K562 (cell line): ENCODE results near the gene ATG4C. TPM values are rescaled to one million over a fixed set of nuclear protein-coding genes. Genes with fewer than 3 reads are reported as not detected.

Experiments
- ATAC-seq: fragments of 200-7000 bp; cut with Tn5 transposase; 3 replicates; pipeline ENCODE4 v1.9.1; 2020; ENCODE audit warnings: moderate library complexity
- BruUV-seq: library from RNA; stranded (reverse); fragments of 400-500 nt; replicated peaks from 2 replicates; lab custom pipeline; 2021; lab: Mats Ljungman, UMichigan
- CTCF ChIA-PET: fragments of 300-600 bp; formaldehyde crosslinking; extraction: SDS; loops from one replicate; lab custom pipeline; 2021; ENCODE audit warnings: low intra/inter-chr PET ratio; lab: Yijun Ruan, JAX
- POLR2A ChIA-PET: fragments of 300-600, 350-650 bp; sonication (Branson Sonifier 250); formaldehyde crosslinking; extraction: SDS; loops from one replicate; lab custom pipeline; 2021; ENCODE audit warnings: antibody characterized with exemption, inconsistent platforms; lab: Yijun Ruan, JAX
- DNase-seq, 4 experiments: peaks; one replicate each; pipeline versions ENCODE4 v3.0.0 to v3.0.0-alpha.2; 2011 to 2018; ENCODE audit warnings: low spot score in 3 of 4, mixed read lengths in 3 of 4; ENCODE audit errors: extremely low read depth in 1 of 4
- FAIRE-seq: peaks from 2 replicates; lab custom pipeline; 2011; peaks lifted over from hg19 to GRCh38; lab: Jason Lieb, UNC
- H2AFZ ChIP-seq: 2 replicates; pipeline ENCODE4 v1.6.0; 2011; ENCODE audit warnings: low read depth, low read length, control low read depth, inconsistent platforms
- H3K27ac ChIP-seq: fragments of 200-600 bp; 3 replicates; pipeline ENCODE4 v1.8.0; 2011; ENCODE audit warnings: low read depth, mild to moderate bottlenecking, control low read depth, inconsistent platforms, low read length, moderate library complexity, mixed read lengths; ENCODE audit errors: extremely low read depth
- H3K27me3 ChIP-seq, 2 experiments: fragments of 300-600 bp in 1 of 2; 2 replicates in 1 of 2; 3 replicates in 1 of 2; pipeline versions ENCODE4 v1.6.0 to v1.8.0; 2011; ENCODE audit warnings: inconsistent platforms in 2 of 2, low read length in 2 of 2, mild to moderate bottlenecking in 1 of 2, mixed read lengths in 1 of 2, moderate library complexity in 1 of 2; ENCODE audit not compliant: control insufficient read depth in 2 of 2, insufficient read depth in 2 of 2
- H3K36me3 ChIP-seq: fragments of 300-600 bp; 3 replicates; pipeline ENCODE4 v1.8.0; 2011; ENCODE audit warnings: mild to moderate bottlenecking, low read length, inconsistent platforms; ENCODE audit not compliant: control insufficient read depth, insufficient read depth
- H3K4me1 ChIP-seq, 2 experiments: fragments of 200-600 bp in 1 of 2; replicated peaks in 1 of 2; 2 replicates in 1 of 2; 3 replicates in 1 of 2; pipeline versions ENCODE4 v1.5.1 to v1.8.0; 2011; ENCODE audit warnings: inconsistent platforms in 2 of 2, low read length in 2 of 2, mild to moderate bottlenecking in 1 of 2, mixed read lengths in 1 of 2, moderate library complexity in 1 of 2; ENCODE audit not compliant: control insufficient read depth in 2 of 2, insufficient read depth in 2 of 2
- H3K4me2 ChIP-seq: 2 replicates; pipeline ENCODE4 v1.6.1; 2011; ENCODE audit warnings: low read length, control low read depth, inconsistent platforms, mixed read lengths; ENCODE audit not compliant: insufficient read depth
- H3K4me3 ChIP-seq: fragments of 200-600 bp; sonication (generic), shearing (Covaris generic); 2 replicates; pipeline ENCODE4 v1.5.1; 2016; ENCODE audit warnings: control low read depth, inconsistent platforms
- H3K79me2 ChIP-seq: fragments of 200-600 bp; 3 replicates; pipeline ENCODE4 v1.8.0; 2011; ENCODE audit warnings: low read length, inconsistent platforms; ENCODE audit not compliant: control insufficient read depth, insufficient read depth
- H3K9ac ChIP-seq, 2 experiments: 2 replicates each; pipeline versions ENCODE4 v1.6.0 to v1.6.1; 2011; ENCODE audit warnings: low read depth in 2 of 2, low read length in 2 of 2, control low read depth in 1 of 2, inconsistent platforms in 1 of 2, mild to moderate bottlenecking in 1 of 2, mixed read lengths in 1 of 2; ENCODE audit not compliant: insufficient read depth in 1 of 2
- H3K9me1 ChIP-seq: one replicate; pipeline ENCODE4 v1.6.0; 2011; ENCODE audit warnings: inconsistent platforms, mild to moderate bottlenecking, low read length, moderate library complexity; ENCODE audit not compliant: control insufficient read depth, insufficient read depth
- H3K9me3 ChIP-seq: replicated peaks from 2 replicates; pipeline ENCODE4 v1.5.1; 2011; ENCODE audit warnings: low read depth, low read length, inconsistent platforms; ENCODE audit not compliant: control insufficient read depth, insufficient read depth
- H4K20me1 ChIP-seq: replicated peaks from 2 replicates; pipeline ENCODE4 v1.6.1; 2011; ENCODE audit warnings: low read length, inconsistent platforms, mixed read lengths; ENCODE audit not compliant: control insufficient read depth, insufficient read depth
- DPF2 ChIP-seq: fragments of 450-650 bp; IDR thresholded peaks from 2 replicates; pipeline ENCODE4 v1.6.1; 2016
- LARP7 ChIP-seq: fragments of 450-650 bp; IDR thresholded peaks from 2 replicates; pipeline ENCODE4 v1.6.1; 2016
- MTF1 ChIP-seq: fragments of 250-450 bp; sonication (Bioruptor Pico); IDR thresholded peaks from 2 replicates; pipeline ENCODE4 v1.9.0; 2021; ENCODE audit warnings: moderate library complexity, mild to moderate bottlenecking, inconsistent platforms, borderline replicate concordance
- NR2C1 ChIP-seq, 2 experiments: fragments of 450-650 bp; IDR thresholded peaks; 2 replicates each; pipeline ENCODE4 v1.6.1; 2017; ENCODE audit warnings: mild to moderate bottlenecking in 2 of 2, antibody characterized with exemption in 1 of 2, inconsistent platforms in 1 of 2, missing compliant biosample characterization in 1 of 2, missing genetic modification characterization in 1 of 2
- RBM22 ChIP-seq: fragments of 200-400 bp; formaldehyde crosslinking; IDR thresholded peaks from 2 replicates; pipeline ENCODE4 v1.6.1; 2018; ENCODE audit warnings: low read length, low read depth; ENCODE audit not compliant: poor library complexity, severe bottlenecking
- TAL1 ChIP-seq: fragments of 450-650 bp; IDR thresholded peaks from 2 replicates; pipeline ENCODE4 v1.6.1; 2016; ENCODE audit warnings: mild to moderate bottlenecking
- ZBTB33 ChIP-seq: sonication (generic); formaldehyde crosslinking; IDR thresholded peaks from 2 replicates; pipeline ENCODE4 v1.8.1; 2023; ENCODE audit warnings: mild to moderate bottlenecking, missing genetic modification reagents
- ZEB2 ChIP-seq: fragments of 450-650 bp; IDR thresholded peaks from 2 replicates; pipeline ENCODE4 v1.6.1; 2016
- ZNF445 ChIP-seq: fragments of 250-450 bp; sonication (Bioruptor Pico); IDR thresholded peaks from 2 replicates; pipeline ENCODE4 v1.4.0; 2020; ENCODE audit warnings: low read depth, mild to moderate bottlenecking, moderate library complexity
- ZNF551 ChIP-seq: fragments of 250-450 bp; sonication (Bioruptor Pico); IDR thresholded peaks from 2 replicates; pipeline ENCODE4 v1.5.0; 2021; ENCODE audit warnings: mild to moderate bottlenecking, moderate library complexity
- WGBS: fragments of 100-300 bp; shearing (Covaris generic); methylation state at CpG from one replicate; pipeline ENCODE4 v1.1.6; 2016; ENCODE audit warnings: low coverage, mixed read lengths; ENCODE audit not compliant: insufficient coverage; ENCODE audit errors: missing lambda C conversion rate; 5-methylcytosine and 5-hydroxymethylcytosine counted together
- in situ Hi-C: fragments of 300-500 bp; cut with MboI; formaldehyde crosslinking; loops from 4 replicates; pipeline ENCODE4 v1.15.0; 2018; ENCODE audit warnings: inconsistent platforms, mixed read lengths
- intact Hi-C: fragments of 100-400 bp; cut with micrococcal nuclease; formaldehyde crosslinking; loops from 2 replicates; pipeline ENCODE4 v1.14.2; 2022
- polyA plus RNA-seq, 8 experiments: library from polyadenylated mRNA; depleted of rRNA in 4 of 8; stranded (reverse) in 5 of 8; unstranded in 3 of 8; fragments of >200 nt; fragmentation: Nextera tagmentation in 2 of 8; fragmentation: Illumina TruSeq in 1 of 8; extraction: Ambion mirVana in 2 of 8; extraction: Trizol in 1 of 8; gene quantifications; 2 replicates each; pipeline versions ENCODE4 v1.2.1 to v1.2.3, GENCODE V29; 2011 to 2014; ENCODE audit warnings: inconsistent platforms in 1 of 8, missing spikeins in 1 of 8
- total RNA-seq, 7 experiments: library from RNA; depleted of rRNA in 6 of 7; stranded (reverse); fragments of >200 nt in 6 of 7; fragmentation: Illumina TruSeq in 2 of 7; extraction: Trizol in 2 of 7; gene quantifications; 2 replicates each; pipeline versions ENCODE4 v1.2.1 to v1.2.3, GENCODE V29; 2011 to 2021; ENCODE audit warnings: low replicate concordance in 1 of 7
- TF ChIP-seq, protein P1 (sequence below), 2 experiments: fragments of 450-650 bp; IDR thresholded peaks; 2 replicates each; pipeline ENCODE4 v1.6.1; 2018; ENCODE audit warnings: mild to moderate bottlenecking in 2 of 2, low read depth in 1 of 2; ENCODE audit not compliant: partially characterized antibody in 2 of 2
- TF ChIP-seq, protein P2 (sequence below): fragments of 450-650 bp; IDR thresholded peaks from 2 replicates; pipeline ENCODE4 v1.6.1; 2016; ENCODE audit warnings: low read depth, mild to moderate bottlenecking, moderate library complexity
- TF ChIP-seq, protein P3 (sequence below): sonication (generic); formaldehyde crosslinking; IDR thresholded peaks from 2 replicates; pipeline ENCODE4 v1.8.1; 2023; ENCODE audit warnings: mild to moderate bottlenecking, missing genetic modification reagents

Gene ATG4C
- total and polyA plus RNA-seq, 9 of the 15 experiments (the other 6 are each of a cell fraction or from before 2014, with no cell fraction given): 7.6 to 35.8 (median 16.1) TPM

- TF ChIP-seq ZNF445 (CRISPR knock-in tag): no peak
- no peak for TF ChIP-seq RBM22
- TF ChIP-seq ZEB2: no peak
- TF ChIP-seq TAL1: no peak
- no peak for TF ChIP-seq MTF1 (CRISPR knock-in tag)
- TF ChIP-seq, protein P1, sequence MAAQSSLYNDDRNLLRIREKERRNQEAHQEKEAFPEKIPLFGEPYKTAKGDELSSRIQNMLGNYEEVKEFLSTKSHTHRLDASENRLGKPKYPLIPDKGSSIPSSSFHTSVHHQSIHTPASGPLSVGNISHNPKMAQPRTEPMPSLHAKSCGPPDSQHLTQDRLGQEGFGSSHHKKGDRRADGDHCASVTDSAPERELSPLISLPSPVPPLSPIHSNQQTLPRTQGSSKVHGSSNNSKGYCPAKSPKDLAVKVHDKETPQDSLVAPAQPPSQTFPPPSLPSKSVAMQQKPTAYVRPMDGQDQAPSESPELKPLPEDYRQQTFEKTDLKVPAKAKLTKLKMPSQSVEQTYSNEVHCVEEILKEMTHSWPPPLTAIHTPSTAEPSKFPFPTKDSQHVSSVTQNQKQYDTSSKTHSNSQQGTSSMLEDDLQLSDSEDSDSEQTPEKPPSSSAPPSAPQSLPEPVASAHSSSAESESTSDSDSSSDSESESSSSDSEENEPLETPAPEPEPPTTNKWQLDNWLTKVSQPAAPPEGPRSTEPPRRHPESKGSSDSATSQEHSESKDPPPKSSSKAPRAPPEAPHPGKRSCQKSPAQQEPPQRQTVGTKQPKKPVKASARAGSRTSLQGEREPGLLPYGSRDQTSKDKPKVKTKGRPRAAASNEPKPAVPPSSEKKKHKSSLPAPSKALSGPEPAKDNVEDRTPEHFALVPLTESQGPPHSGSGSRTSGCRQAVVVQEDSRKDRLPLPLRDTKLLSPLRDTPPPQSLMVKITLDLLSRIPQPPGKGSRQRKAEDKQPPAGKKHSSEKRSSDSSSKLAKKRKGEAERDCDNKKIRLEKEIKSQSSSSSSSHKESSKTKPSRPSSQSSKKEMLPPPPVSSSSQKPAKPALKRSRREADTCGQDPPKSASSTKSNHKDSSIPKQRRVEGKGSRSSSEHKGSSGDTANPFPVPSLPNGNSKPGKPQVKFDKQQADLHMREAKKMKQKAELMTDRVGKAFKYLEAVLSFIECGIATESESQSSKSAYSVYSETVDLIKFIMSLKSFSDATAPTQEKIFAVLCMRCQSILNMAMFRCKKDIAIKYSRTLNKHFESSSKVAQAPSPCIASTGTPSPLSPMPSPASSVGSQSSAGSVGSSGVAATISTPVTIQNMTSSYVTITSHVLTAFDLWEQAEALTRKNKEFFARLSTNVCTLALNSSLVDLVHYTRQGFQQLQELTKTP (IDR thresholded peaks at IDR 0.05; ENCODE audit: low read depth in 1 of 2, partially characterized antibody in 2 of 2): no peak
- TF ChIP-seq LARP7: no peak
Measured at GRCh38 chr1:62832276-62832675, 48.3 kb downstream of the ATG4C start (continued).

DNA sequence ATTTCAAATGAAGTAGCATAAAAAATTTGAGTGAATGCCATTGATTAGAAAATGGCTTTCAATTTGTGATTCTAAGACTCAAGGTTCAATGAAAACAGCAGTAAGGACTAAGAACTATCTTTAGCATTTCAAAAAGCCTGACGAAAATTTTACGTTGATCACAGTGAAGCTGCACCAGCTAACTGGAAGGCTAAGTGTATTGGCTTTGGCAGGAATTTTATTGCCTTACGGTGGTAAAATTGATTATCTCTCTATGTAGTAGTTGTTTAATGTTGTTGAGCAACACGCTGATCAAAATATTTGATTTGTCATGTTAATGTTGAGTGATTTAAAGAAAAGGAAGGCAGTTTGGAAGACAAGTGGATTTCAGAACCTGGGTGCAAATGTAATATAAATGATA is 49.6 kb downstream of the ATG4C start:
- intact Hi-C loops (no loop called here), in situ Hi-C loops (no loop called here)
- ATAC-seq (no peak), FAIRE-seq (no peak), DNase-seq (no peak)
- Histone ChIP-seq H3K9me1 (no peaks in the 10 kb centered on the region), H2AFZ (no peak overlapping the region), H3K36me3 (peaks cover 10% of the 10 kb centered on the region; the same call in 1 of the 3 replicates), H3K9me3 (no peaks in the 10 kb centered on the region), H3K9ac (no peak overlapping the region), H3K79me2 (no peaks in the 10 kb centered on the region), H3K27ac (no peak overlapping the region), H3K27me3 (no peaks in the 10 kb centered on the region), H3K4me3 (no peak overlapping the region), H4K20me1 (no peaks in the 10 kb centered on the region), H3K4me1 (no peaks in the 10 kb centered on the region), H3K4me2 (no peak overlapping the region)
- 79% methylated on average over 4 of the region's 4 CpGs for WGBS
- CTCF ChIA-PET: no interaction called here
- BruUV-seq: no TSS peak
- POLR2A ChIA-PET: no interaction called here
- TF ChIP-seq ZNF551 (CRISPR knock-in tag): no peak
- no peak for TF ChIP-seq ZBTB33
- no peak for TF ChIP-seq DPF2
- no peak for TF ChIP-seq NR2C1 (IDR thresholded peaks at IDR 0.05)
- TF ChIP-seq NR2C1 (tag; IDR thresholded peaks at IDR 0.05): no peak
- TF ChIP-seq, protein P2, sequence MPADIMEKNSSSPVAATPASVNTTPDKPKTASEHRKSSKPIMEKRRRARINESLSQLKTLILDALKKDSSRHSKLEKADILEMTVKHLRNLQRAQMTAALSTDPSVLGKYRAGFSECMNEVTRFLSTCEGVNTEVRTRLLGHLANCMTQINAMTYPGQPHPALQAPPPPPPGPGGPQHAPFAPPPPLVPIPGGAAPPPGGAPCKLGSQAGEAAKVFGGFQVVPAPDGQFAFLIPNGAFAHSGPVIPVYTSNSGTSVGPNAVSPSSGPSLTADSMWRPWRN: no peak
- TF ChIP-seq, protein P3, sequence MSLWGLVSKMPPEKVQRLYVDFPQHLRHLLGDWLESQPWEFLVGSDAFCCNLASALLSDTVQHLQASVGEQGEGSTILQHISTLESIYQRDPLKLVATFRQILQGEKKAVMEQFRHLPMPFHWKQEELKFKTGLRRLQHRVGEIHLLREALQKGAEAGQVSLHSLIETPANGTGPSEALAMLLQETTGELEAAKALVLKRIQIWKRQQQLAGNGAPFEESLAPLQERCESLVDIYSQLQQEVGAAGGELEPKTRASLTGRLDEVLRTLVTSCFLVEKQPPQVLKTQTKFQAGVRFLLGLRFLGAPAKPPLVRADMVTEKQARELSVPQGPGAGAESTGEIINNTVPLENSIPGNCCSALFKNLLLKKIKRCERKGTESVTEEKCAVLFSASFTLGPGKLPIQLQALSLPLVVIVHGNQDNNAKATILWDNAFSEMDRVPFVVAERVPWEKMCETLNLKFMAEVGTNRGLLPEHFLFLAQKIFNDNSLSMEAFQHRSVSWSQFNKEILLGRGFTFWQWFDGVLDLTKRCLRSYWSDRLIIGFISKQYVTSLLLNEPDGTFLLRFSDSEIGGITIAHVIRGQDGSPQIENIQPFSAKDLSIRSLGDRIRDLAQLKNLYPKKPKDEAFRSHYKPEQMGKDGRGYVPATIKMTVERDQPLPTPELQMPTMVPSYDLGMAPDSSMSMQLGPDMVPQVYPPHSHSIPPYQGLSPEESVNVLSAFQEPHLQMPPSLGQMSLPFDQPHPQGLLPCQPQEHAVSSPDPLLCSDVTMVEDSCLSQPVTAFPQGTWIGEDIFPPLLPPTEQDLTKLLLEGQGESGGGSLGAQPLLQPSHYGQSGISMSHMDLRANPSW: no peak
